Gastroesophageal sphincter (tissue), 4 donors: ENCODE measurements around the gene SIGLEC15. TPM values are rescaled to one million over a fixed set of nuclear protein-coding genes. Genes with fewer than 3 reads are reported as not detected.

Source experiments
- ATAC-seq: fragments of 150-250 bp; one replicate; pipeline ENCODE4 v1.9.1; 2016; ENCODE audit warnings: mild to moderate bottlenecking, moderate library complexity
- H3K27ac ChIP-seq, 4 donors: fragments of 200-600 bp; sonication (generic) in 3 of 4; 1 replicate in 3 of 4; 2 replicates in 1 of 4; pipeline ENCODE4 v1.5.1; 2016 to 2019
- H3K27me3 ChIP-seq: fragments of 200-600 bp; sonication (generic); one replicate; pipeline ENCODE4 v1.5.1; 2019
- H3K36me3 ChIP-seq, 2 donors: fragments of 200-600 bp; sonication (generic); one replicate each; pipeline ENCODE4 v1.5.1; 2019; ENCODE audit warnings: control low read depth in 1 of 2
- H3K4me1 ChIP-seq, 3 donors: fragments of 200-600 bp; sonication (generic); 1 replicate in 2 of 3; 2 replicates in 1 of 3; pipeline ENCODE4 v1.5.1; 2016 to 2019; ENCODE audit warnings: control low read depth in 2 of 3
- H3K4me3 ChIP-seq, 2 donors: fragments of 200-600 bp; sonication (generic); one replicate each; pipeline ENCODE4 v1.5.1; 2019; ENCODE audit warnings: mild to moderate bottlenecking in 1 of 2, moderate library complexity in 1 of 2
- H3K9me3 ChIP-seq, 3 donors: fragments of 200-600 bp; sonication (generic); one replicate each; pipeline ENCODE4 v1.5.1; 2017 to 2019; ENCODE audit warnings: control low read depth in 2 of 3
- EP300 ChIP-seq: sonication (generic); formaldehyde crosslinking; IDR thresholded peaks from one replicate; pipeline ENCODE4 v1.6.1; 2017; ENCODE audit warnings: antibody characterized with exemption, mild to moderate bottlenecking
- POLR2A ChIP-seq, 2 donors: fragments of 450-650 bp; IDR thresholded peaks; one replicate each; pipeline ENCODE4 v1.6.1; 2017; ENCODE audit warnings: antibody characterized with exemption in 2 of 2, mild to moderate bottlenecking in 2 of 2, moderate library complexity in 1 of 2
- POLR2AphosphoS5 ChIP-seq: sonication (generic); formaldehyde crosslinking; IDR thresholded peaks from one replicate; pipeline ENCODE4 v1.6.1; 2017; ENCODE audit warnings: antibody characterized with exemption
- WGBS, 2 donors: methylation state at CpG; one replicate each; pipeline ENCODE4 v1.1.5; 2018; ENCODE audit warnings: low coverage in 1 of 2; 5-methylcytosine and 5-hydroxymethylcytosine counted together
- total RNA-seq, 4 donors: library from RNA; depleted of rRNA; stranded (reverse); fragments of >200 nt; gene quantifications; one replicate each; pipeline ENCODE4 v1.1.0, GENCODE V29; 2016
- TF ChIP-seq, protein P1 (sequence below), 4 experiments: fragments of 200-600 bp in 2 of 4; fragments of 450-650 bp in 2 of 4; sonication (generic) in 1 of 4; IDR thresholded peaks; one replicate each; pipeline ENCODE4 v1.5.1; 2017 to 2019; ENCODE audit warnings: antibody characterized with exemption in 4 of 4, mild to moderate bottlenecking in 2 of 4, moderate library complexity in 2 of 4

SIGLEC15 gene
- total RNA-seq, 4 donors from 2014 or later: 0.52 TPM; not detected in 3

DNA sequence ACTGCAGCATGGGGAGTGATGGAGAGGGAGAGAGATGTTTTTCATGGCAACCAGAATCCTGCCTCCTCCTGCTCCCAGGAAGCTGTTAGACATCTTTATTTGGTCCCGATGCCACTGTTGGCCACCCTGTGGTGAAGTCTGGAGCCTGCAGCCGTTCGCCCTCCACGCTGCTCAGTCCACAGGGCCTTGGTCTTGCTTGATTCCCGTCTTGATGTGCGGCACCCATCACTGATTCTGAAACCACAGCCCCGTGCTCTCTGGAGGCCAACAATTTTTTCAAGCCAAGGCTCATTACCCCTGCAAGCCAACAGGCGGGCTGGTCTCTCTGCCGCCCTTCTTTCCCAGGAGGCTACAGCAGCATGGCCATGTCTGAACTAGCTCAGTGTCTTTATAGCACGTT is 24.5 kb downstream of the SIGLEC15 start:
- H3K4me1 ChIP-seq: peaks cover 0 to 13% (median 6%) of the 10 kb centered on the region in 3 donors
- peaks cover 0 to 59% of the 10 kb centered on the region in 2 donors for H3K36me3 ChIP-seq
- ATAC-seq: no peak
- no peak overlapping the region for H3K4me3 ChIP-seq
- 90 to 100% methylated on average over 1 to 2 of the region's 10 CpGs for WGBS, 2 donors
- TF ChIP-seq, protein P1, sequence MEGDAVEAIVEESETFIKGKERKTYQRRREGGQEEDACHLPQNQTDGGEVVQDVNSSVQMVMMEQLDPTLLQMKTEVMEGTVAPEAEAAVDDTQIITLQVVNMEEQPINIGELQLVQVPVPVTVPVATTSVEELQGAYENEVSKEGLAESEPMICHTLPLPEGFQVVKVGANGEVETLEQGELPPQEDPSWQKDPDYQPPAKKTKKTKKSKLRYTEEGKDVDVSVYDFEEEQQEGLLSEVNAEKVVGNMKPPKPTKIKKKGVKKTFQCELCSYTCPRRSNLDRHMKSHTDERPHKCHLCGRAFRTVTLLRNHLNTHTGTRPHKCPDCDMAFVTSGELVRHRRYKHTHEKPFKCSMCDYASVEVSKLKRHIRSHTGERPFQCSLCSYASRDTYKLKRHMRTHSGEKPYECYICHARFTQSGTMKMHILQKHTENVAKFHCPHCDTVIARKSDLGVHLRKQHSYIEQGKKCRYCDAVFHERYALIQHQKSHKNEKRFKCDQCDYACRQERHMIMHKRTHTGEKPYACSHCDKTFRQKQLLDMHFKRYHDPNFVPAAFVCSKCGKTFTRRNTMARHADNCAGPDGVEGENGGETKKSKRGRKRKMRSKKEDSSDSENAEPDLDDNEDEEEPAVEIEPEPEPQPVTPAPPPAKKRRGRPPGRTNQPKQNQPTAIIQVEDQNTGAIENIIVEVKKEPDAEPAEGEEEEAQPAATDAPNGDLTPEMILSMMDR (IDR thresholded peaks at IDR 0.05): no peak
- no peak for TF ChIP-seq POLR2A (IDR thresholded peaks at IDR 0.05)
- H3K27me3 ChIP-seq: no peaks in the 10 kb centered on the region
- no peak overlapping the region for H3K27ac ChIP-seq
- H3K9me3 ChIP-seq: no peaks in the 10 kb centered on the region

DNA sequence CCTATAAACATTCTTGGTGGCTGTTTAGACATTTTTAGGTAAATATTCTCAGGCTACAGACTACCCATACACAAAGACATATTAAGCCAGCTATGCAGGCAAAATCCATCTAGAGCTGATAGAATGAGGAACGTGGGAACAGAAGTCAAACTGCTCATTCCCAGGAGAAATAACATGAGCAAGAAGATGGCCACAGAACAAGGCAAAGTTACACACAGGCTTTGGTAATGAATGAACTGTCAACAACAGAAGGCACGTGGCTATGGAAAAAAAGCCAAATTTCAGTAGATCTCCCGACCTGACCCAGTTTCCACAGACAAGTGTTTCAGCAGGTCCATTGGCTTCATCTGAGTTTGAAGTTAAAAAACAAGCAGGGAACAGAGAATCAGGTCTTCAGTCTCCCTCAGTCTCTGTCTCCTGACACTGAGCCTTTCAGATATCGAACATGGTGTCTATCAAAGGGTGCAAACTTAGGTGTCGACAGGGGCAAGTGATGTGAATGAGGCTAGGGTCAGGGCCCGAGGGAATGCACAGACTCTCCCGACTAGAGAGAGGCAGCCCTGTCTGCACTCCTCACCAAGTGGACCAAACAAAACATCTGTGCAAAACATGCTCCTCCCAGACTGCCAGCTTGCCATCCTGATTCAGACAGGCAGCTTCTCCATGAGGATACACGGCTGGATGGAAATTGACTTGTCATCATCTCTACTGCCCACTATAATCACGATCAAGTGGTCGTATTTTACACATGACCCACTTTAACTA is 25.9 kb downstream of the SIGLEC15 start:
- Histone ChIP-seq H3K4me3 (no peak overlapping the region), H3K27ac (peak overlapping the region in 2 of 4 donors; percentile 3 to 10), H3K9me3 (no peaks in the 10 kb centered on the region), H3K4me1 (peaks cover 0 to 13% (median 6%) of the 10 kb centered on the region in 3 donors), H3K27me3 (no peaks in the 10 kb centered on the region), H3K36me3 (peaks cover 0 to 73% of the 10 kb centered on the region in 2 donors)
- ATAC-seq: peak; percentile 81
- no peak for TF ChIP-seq EP300
- peak; percentile 14 for TF ChIP-seq POLR2AphosphoS5
- TF ChIP-seq, protein P1 (IDR thresholded peaks at IDR 0.05): no peak
- TF ChIP-seq POLR2A (IDR thresholded peaks at IDR 0.05): no peak
- 30 to 50% methylated on average over 6 to 10 of the region's 10 CpGs for WGBS, 2 donors

DNA sequence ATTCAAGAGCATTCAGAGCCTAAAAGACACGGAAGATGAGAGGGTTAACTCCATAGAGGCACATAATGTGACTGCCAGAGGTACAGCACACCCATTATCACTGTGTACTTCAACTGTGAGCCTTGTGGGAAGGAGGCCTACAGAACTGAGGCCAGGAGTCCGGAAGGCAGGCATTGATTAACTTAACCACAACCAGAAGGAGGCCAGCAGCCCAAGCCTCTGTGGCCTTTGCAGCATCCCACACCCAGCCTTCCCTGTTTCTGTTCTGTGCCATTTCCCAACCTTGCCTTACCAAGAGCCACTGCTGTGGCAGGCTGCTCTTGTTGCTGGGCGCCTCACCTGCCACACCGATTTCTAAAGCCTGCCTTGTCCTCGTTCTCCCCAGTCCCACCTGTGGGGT is 27.2 kb downstream of the SIGLEC15 start:
- ATAC-seq: no peak
- 67 to 100% methylated on average over 1 to 3 of the region's 5 CpGs for WGBS, 2 donors
- no peak for TF ChIP-seq EP300
- TF ChIP-seq, protein P1 (IDR thresholded peaks at IDR 0.05): no peak
- no peak for TF ChIP-seq POLR2AphosphoS5
- no peak for TF ChIP-seq POLR2A (IDR thresholded peaks at IDR 0.05)

DNA sequence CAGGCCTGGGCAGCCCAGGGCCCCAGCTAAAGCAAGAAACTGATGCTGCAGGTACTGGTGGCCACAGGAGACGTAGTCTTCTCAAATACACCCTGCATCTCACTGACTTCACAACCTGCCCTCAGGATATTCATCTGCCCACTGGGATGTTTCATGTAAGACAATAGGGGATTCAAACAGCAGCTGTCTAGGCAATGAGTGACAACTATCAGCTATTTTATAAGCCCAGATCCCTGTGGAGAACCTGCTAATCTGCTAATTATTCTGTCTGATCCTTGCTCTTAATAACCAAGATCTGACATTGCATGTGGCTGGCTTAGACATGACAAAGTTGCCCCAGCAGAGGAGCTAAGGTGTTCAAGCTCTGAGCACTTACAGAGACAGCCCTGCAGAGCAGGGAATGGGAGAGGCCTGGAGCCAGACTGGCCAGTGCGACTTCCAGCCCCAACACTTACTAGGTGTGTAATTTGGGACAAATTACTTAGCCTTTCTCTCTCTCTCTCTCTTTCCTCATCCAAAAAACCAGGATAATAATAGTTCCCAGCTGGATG is 28.6 kb downstream of the SIGLEC15 start:
- 86 to 94% methylated on average over 2 of the region's 2 CpGs for WGBS, 2 donors
- Histone ChIP-seq H3K9me3 (no peaks in the 10 kb centered on the region), H3K4me1 (peaks cover 0 to 13% (median 6%) of the 10 kb centered on the region in 3 donors), H3K4me3 (no peak overlapping the region), H3K27me3 (no peaks in the 10 kb centered on the region), H3K36me3 (peaks cover 7 to 92% of the 10 kb centered on the region in 2 donors), H3K27ac (no peak overlapping the region)
- TF ChIP-seq POLR2AphosphoS5 (no peak), POLR2A (IDR thresholded peaks at IDR 0.05) (no peak), EP300 (no peak)
- TF ChIP-seq, protein P1 (IDR thresholded peaks at IDR 0.05): no peak
- ATAC-seq: no peak

More for the DNA sequence above, 27.2 kb downstream of the SIGLEC15 start:
- Histone ChIP-seq H3K27me3 (no peaks in the 10 kb centered on the region), H3K4me3 (no peak overlapping the region), H3K4me1 (peaks cover 0 to 13% (median 6%) of the 10 kb centered on the region in 3 donors), H3K27ac (no peak overlapping the region), H3K36me3 (peaks cover 0 to 85% of the 10 kb centered on the region in 2 donors), H3K9me3 (no peaks in the 10 kb centered on the region)

DNA sequence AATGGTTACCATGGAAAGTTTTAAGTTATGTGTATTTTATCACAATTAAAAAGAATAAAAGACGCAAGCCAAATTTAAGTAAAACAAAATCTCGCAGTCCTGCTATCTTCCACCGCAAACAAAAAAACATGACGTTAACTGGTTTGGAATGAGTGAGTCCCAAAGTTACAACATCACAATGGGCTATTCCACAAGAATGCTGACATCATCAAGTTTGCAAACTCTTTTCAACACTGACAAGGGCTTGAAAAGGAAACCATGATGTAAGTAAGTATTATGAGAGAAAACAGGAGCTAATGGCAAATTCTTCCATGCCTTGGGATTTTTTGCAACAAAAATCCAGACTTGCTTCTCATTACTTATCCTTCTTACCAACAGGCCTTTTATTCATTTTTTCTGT is 31.1 kb downstream of the SIGLEC15 start:
- Histone ChIP-seq H3K9me3 (no peaks in the 10 kb centered on the region), H3K27me3 (no peaks in the 10 kb centered on the region), H3K4me3 (no peak overlapping the region), H3K4me1 (peaks cover 0 to 5% (median under 1%) of the 10 kb centered on the region in 3 donors), H3K27ac (no peak overlapping the region), H3K36me3 (peaks cover 8 to 100% of the 10 kb centered on the region in 2 donors)
- 88 to 90% methylated on average over 4 of the region's 4 CpGs for WGBS, 2 donors
- TF ChIP-seq POLR2AphosphoS5 (no peak), POLR2A (IDR thresholded peaks at IDR 0.05) (no peak), EP300 (no peak)
- TF ChIP-seq, protein P1 (IDR thresholded peaks at IDR 0.05): no peak
- no peak for ATAC-seq
